GM18951 (cell line): ENCODE data around the gene PAPOLB.

Experiments
- POLR2A ChIP-seq: IDR thresholded peaks from 4 replicates; pipeline ENCODE4 v1.6.1; 2011; ENCODE audit warnings: mild to moderate bottlenecking; ENCODE audit not compliant: insufficient read length, insufficient read depth; ENCODE audit errors: extremely low read depth
- in situ Hi-C: fragments of 300-500 bp; cut with MboI; formaldehyde crosslinking; loops from one replicate; pipeline ENCODE4 v1.12.0; 2022; ENCODE audit warnings: low sequenced_read_pairs, mixed read lengths, inconsistent platforms; ENCODE audit not compliant: unreplicated experiment

Gene PAPOLB

GRCh38 chr7:4834601-4835397, 27.0 kb downstream of the PAPOLB start:
- in situ Hi-C loops: no loop called here
- TF ChIP-seq POLR2A: no peak

- in situ Hi-C loops: no loop called here
- TF ChIP-seq POLR2A: no peak
These were observed 27.9 kb downstream of the PAPOLB start for GRCh38 chr7:4833691-4834600.

GRCh38 chr7:4833176-4833575, 28.7 kb downstream of the PAPOLB start:
- in situ Hi-C loops: no loop called here
- TF ChIP-seq POLR2A: no peak

GRCh38 chr7:4832711-4833110, 29.1 kb downstream of the PAPOLB start:
- TF ChIP-seq POLR2A: no peak
- in situ Hi-C loops: no loop called here

GRCh38 chr7:4831723-4832495, 29.9 kb downstream of the PAPOLB start:
- TF ChIP-seq POLR2A: no peak
- in situ Hi-C loops: no loop called here

GRCh38 chr7:4830176-4830575, 31.7 kb downstream of the PAPOLB start:
- TF ChIP-seq POLR2A: no peak

GRCh38 chr7:4828720-4829383, 33.0 kb downstream of the PAPOLB start:
- no peak for TF ChIP-seq POLR2A
- in situ Hi-C loops: no loop called here

More at GRCh38 chr7:4830176-4830575, 31.7 kb downstream of the PAPOLB start:
- in situ Hi-C loops: no loop called here

- no peak for TF ChIP-seq POLR2A
- in situ Hi-C loops: no loop called here
These were observed 36.7 kb downstream of the PAPOLB start for GRCh38 chr7:4825081-4825480.

- in situ Hi-C loops: no loop called here
- no peak for TF ChIP-seq POLR2A
These were observed 37.6 kb downstream of the PAPOLB start for GRCh38 chr7:4824120-4824775.

- in situ Hi-C loops: no loop called here
These were observed 38.2 kb downstream of the PAPOLB start for GRCh38 chr7:4823441-4824119.

GRCh38 chr7:4822677-4823076, 39.2 kb downstream of the PAPOLB start:
- in situ Hi-C loops: no loop called here
- TF ChIP-seq POLR2A: no peak

More at GRCh38 chr7:4823441-4824119, 38.2 kb downstream of the PAPOLB start:
- no peak for TF ChIP-seq POLR2A
